NCI-H128 (cell line): Measurements from ENCODE around the gene ARHGAP4.

ENCODE experiments used
- DNase-seq: peaks from one replicate; lab custom pipeline; 2025; ENCODE audit not compliant: unreplicated experiment; lab: John Stamatoyannopoulos, UW

Gene ARHGAP4

DNA sequence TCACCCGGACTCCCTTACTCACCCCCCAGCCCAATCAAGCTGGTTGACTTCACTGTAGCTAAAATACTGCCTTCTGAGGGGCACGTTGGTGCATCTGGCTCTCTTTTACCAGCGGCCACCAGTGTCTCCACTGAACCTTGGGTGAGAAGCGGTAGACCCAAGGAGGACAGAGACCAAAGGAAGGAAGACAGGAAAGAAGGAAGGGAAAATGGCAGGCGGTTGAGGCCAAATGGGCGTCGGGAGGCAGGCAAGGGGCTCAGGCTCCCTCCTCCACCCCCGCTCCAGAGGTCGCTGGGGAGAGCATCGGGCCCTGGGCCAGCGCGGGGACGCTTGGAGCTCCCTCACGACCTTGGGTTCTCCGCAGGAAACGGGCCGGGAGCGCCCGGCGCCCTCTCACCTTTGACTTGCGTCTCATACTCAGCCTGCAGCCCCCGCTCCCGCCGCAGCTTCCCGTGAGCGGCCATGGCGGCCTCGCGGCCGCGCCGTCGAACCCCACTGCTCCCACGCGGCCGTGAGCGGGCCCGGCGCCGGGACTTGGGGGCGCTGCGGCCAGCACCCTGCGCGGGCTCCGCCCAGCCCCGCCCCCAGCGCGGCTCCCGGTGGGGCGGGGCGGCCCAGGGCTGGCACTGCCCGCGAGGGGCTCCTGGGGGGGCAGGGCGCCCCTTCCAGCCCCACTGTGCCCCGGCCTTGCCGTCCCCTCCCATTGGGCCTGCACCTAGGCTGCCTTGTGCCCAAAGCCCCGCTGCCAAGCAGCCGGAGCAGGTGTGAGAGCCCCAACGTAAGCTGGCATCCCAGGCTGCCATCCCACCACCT, at the start of gene ARHGAP4:
TSS of gene ARHGAP4 (minus strand) at position 526 of the 813 bp plus-strand sequence. CDS start at position 464, 62 bp downstream.
- no peak for DNase-seq

DNA sequence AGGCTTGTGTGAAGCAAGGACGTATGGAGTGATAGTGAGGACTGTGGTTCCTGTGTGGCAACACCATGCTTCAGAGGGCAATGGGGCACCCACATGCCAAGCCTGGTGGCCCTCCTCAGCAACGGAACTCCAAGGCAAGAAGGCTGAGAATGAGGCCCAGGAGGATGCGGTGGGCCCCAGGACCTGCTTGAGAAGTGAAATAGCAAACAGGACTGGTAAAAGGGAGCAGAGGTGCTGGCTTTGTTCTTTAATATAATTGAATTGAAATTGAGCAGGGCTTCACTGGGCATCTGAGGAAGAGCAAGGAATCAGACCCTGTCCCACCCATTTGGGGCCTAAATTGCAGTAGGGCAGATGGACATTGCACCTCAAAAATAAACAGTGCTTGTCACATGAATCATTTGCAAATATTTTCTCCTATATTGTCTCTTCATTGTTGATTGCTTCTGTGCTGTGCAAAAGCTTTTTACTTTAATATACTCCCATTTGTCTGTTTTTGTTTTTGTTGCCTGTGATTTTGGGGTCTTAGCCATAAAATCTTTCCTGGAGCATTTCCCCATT, 48.7 kb upstream of the ARHGAP4 start:
- DNase-seq = no peak

DNA sequence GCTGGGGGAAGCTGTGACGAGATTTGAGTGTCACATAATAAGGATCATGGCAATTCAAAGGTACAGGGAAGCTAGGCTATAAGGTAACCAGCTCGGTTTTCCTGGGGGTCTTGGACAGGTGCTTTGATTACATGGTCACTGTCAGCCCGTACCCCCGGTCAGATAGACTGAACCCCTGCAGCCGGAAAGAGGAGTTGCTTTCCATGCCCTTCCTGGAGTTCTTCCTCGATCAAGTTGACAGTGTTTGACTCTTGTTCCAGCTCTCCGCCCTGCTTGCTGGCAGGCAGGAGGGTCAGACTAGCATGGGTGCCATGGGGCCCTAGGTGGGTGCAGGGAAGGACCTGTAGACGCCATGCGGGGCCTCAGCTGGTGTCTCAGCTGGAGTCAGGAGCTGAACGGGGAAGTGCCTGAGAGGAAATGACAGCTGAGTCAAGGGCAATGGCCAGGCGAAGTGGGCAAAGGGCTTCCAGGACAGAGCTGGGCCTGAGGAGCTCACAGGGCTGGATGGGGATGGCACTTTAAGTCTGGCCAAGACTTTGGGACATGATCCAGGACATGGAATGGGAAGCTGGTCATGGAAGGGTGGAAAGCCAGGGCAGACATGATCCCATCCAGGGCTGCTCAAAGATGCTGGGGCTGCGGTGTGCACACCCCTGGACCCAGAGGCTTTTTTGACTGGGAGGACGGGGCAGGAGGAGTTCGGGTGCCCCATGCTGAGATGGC, 48.1 kb upstream of the ARHGAP4 start:
- no peak for DNase-seq

DNA sequence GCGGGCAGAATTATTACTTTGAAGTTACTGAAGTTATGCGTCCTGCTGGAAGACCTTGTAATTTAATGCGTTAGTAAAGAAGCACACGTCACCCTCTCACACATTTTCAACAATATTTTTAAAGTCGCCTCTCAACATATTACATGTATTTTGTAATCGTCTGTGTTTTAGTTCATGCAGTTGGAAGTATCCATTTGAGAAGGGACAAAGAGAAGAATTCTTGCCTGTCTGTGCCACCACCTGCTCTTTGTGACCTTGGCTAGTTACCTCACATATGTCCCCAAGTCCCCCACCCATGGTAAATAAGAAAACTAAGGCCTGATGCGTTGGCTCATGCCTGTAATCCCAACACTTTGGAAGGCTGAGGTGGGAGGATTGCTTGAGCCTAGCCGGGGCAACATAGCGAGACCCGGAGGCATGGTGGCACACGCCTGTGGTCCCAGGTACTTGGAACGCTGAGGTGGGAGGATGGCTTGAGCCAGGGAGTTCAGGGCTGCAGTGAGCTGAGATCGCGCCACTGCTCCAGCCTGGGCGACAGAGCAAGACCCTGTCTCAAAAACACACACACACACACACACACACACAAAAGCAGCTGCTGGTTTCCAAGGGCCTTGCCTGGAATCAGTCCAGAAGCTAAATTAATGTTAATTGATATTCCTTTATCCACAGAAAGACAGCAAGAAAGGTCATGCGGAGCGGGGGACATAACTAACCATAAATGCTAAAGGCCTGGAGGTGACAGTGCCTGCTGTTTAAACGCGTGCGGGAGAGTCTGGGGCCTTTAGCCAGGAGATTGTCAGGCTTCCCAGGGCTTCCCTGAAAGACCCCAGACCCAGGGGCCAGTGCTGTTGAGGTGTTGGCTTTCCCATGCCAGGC, 47.3 kb upstream of the ARHGAP4 start:
- DNase-seq = no peak

DNA sequence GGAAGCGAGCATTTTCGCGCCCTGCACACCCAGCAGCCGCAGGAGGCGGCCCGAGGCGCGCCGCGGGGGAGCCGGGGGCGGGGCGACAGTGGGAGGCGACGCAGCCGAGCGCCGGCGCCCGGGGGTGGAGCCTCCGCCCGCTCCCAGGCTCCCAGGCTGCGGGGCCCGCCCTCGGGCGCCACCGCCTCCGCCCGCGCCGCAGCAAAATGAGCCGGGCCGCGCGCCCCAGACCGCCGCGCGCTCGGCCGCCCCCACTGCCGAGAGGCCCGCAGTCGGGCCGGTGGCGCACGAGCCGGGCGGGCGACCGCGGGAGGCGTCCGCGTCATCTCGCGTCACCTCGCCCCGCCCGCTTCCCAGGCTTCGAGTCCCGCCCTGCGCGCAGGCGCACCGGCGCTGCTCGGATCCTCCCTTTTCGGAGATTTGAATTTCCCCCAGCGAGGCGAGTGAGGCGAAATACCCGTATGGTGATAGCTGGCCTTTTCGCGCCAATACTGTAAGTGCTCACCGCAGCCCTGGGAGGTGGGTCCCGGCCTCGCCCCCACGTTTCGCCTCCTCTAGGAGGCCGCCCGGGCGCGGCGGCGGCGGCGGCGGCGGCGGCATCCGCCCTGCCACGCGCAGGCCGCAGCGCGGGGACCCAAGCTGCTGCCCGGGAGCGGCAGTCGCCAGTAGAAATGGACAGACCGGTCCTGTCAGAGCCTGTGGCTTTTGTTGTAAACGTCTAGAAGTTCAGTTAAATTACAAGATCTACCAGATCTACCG, 46.5 kb upstream of the ARHGAP4 start, which contains the start of gene TMEM187:
TSS of gene TMEM187 (plus strand) at position 387 of the 759 bp plus-strand sequence. CDS start 9,309 bp downstream, outside the sequence.
- DNase-seq = peak; percentile 88

DNA sequence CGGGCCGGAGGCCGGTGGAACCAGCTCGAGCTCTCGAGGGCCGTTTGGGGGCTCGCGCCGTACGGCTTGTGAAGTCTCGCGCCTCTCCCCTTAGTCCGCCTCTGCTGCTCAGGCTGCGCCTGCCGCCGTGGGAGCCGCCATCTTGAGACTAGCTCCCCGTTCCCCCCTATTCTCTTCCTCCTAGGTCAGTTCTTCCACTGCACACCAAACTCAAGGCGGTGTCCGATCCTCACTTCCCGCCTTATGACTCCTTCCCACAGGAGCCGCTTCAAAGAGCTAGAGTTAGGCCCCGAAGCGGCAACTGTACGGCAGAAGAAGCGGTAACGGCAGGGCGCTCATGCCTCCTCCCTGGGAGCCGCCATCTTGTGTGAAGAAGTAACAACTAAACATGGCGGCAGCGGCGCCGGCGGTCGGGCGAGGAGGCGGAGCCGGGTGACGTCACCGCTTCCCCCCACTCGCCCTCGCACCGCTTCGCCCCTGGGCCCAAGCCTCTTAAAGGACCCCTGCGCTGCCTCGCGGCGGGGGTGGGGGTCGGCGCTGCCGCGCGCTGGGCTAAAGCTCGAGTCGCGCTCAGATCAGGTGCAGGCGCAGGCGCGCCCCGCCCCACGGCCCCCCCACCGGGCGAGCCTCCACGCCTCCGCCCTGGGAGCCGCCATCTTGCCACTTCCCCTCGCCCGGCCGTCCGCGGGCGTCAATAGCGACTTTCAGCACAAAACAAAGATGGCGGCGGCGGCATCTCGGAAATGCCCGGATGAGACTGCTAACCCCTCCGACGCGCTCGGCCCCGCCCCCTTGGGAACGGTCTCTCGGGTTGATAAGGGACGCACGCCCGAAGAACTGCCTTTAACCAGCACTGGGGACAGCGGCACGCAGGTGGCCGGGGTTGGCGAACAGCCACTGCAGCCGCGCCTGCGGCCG, 45.6 kb upstream of the ARHGAP4 start, which contains the start of gene HCFC1:
TSS of gene HCFC1 (minus strand) at position 369 of the 918 bp plus-strand sequence. CDS start 978 bp downstream, outside the sequence.
- DNase-seq = peak; percentile 82

DNA sequence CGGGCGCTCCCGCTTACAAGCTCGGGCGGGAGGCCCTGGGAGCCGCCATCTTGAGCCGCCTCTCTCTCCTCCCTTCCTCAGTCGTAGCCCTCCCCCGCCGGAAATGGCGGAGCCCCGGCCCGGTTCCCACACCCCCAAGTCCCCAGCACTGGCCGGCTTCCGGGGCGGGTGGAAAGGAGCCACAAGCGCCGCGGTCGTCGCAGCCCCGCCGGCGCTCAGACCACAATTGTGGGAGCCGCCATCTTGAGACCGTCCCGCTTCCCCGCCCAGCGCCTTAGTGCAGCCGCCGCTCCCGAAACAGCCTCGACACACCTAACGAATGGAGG, 45.0 kb upstream of the ARHGAP4 start:
- peak; percentile 43 for DNase-seq

DNA sequence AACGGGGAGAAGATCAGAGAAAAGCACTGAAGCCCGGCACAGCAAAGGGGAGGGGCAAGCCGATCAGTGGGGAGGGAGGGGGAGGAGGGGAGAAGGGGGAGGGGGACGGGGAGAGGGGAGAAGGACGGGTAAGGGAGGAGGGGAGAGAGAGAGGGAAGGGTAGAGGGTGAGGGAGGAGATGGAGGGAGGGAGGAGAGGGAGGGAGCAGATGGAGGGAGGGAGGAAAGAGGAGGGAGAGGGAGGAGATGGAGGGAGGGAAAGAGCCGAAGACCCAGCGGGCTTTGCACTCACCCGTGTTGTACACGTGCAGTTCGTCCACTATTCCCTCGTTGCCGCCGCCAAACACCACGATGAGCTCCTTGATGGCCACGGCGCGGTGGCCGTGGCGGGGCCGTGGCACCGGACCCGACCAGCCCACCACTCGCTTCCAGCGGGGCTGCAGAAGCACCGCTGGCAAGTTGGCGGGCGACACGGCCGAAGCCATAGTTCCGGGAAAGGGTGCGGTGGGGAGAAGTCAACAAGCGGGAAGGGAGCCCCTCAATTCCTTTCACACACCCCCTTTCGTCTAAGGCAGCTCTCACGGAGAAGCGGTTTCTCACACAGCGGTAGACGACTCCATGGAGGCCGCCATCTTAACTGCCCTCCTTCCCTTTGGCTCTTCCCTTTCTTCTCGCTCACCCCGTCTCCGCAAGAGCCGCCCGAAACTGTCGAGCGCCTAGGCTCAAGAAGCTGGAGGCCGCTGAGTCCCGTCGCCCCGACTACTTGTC, 44.5 kb upstream of the ARHGAP4 start:
- no peak for DNase-seq

DNA sequence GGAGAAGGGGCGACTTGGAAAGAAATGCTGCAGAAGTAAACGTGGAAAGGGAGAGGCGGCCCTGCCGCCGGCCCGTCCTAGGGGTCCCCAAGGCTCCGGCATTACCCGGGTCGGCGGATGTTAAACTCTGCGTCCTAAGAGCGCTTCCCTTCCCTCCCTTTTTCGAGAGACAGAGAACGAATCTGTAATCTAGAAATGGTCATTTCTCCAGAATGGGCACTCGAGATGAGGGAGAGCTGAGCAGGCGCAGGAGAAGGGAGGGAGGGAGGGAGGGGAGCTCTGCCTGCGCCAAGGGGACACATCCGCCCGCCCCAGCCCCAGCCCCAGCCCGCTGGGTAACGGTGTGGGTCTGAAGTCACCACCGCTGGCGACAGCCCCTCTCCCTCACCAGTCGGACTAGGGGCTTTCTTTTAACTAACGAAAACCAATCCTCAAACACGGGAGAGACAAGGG, 43.9 kb upstream of the ARHGAP4 start:
- DNase-seq = no peak

DNA sequence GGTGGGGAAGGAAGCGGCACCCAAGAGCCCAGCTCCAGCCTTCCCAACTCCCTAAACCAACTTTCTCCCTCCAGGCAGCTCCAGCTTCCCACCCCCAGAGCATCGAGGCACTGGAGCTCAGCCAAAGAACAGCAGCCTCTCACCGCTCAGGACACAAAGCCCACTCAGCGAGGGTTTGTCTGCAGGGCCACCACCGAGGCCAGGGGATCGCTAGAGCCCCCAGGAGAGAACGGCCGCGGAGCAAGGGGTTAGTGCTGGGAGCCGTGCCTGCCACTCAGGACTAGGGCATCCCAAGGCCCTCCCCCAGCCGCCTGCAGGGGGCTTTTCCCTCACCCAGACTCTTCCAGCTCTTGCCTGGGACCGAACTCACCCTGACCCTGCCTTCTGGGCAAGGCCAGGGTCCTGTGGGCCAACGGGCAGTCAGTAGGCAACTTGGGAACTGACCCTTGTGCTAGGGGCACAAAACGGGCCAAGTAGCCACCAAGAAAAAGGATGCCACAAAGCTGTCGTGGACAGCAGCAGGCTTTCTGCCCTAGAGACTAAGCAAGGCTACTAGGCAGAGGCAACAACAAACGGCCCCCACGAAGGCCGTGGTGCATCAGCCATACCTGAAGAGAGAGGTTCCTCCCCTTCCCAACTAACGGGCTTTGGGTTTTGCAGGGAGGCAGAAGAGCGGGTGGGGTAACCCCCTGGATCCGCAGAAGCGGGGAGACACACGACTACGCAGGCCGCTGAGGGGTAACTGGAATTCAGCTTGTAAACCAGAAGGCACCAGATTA, 43.2 kb upstream of the ARHGAP4 start:
- DNase-seq = no peak

DNA sequence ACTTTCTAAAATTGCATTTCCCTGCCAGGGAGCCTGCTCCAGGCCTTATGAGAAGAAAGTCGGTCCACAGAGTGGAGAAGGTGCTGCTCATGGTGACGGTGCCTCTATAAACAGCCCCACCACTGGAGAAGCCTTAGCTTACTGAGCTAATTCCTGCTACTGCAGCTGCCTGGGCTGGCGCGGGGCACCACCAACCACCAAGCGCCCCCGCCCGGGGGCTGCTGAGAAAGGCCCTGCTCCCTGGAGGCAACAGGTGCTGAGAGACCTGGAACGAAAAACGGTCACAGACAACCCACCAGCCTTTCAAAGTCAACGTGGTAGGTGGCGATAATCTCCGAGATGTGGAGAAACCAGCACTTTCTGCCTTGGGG, 42.7 kb upstream of the ARHGAP4 start:
- DNase-seq = no peak

DNA sequence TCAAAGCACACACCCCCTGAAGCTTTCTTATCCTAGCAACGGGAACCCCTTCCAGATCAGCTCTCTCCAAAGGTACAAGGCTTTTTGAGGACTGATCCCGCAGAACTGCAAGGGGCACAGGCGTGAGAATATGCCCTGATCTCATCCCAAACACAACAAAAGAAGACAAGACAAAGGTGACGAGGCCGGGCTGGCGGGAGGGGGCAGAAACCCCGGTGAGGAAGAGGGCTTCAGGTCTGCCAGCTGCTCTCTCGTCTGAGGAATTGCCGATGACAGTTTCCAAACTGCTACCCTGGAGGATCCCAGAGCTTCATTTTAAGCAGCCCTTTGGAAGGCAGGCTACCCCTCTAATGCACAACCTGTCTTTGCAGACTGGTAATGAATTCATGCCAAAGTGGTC, 42.2 kb upstream of the ARHGAP4 start:
- no peak for DNase-seq

DNA sequence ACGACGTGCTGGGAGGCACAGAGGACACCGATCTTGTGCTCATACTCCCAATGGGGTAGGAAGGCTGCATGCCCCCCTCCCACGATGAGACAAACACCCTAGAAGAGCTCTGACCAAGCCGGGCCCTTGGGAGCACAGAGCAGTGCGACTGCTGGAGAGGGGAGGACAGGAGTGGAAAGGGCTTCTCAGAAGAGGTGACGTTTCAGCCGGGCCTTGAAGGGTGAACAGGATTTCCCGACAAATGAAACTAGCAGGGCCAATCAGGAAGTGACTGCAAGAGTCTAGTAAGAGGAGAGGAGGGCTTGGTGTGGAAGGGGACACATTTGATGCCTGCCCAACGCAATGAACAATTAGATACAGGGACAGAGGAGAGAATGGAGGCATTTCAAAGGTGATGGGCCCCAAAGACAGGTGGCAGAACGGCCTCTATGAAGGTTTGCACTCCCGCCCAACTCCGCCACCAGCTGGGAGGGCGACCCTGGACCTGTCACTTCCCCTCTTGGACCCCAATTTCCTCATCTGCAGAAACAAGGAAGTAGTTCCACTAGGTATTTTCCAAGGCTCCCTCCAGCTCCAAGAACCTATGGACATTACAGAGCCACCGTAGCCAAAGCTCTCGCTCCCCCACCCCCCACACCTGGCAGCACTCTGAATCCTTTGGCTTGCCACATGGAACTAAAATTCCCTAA, 41.6 kb upstream of the ARHGAP4 start:
- DNase-seq = no peak

DNA sequence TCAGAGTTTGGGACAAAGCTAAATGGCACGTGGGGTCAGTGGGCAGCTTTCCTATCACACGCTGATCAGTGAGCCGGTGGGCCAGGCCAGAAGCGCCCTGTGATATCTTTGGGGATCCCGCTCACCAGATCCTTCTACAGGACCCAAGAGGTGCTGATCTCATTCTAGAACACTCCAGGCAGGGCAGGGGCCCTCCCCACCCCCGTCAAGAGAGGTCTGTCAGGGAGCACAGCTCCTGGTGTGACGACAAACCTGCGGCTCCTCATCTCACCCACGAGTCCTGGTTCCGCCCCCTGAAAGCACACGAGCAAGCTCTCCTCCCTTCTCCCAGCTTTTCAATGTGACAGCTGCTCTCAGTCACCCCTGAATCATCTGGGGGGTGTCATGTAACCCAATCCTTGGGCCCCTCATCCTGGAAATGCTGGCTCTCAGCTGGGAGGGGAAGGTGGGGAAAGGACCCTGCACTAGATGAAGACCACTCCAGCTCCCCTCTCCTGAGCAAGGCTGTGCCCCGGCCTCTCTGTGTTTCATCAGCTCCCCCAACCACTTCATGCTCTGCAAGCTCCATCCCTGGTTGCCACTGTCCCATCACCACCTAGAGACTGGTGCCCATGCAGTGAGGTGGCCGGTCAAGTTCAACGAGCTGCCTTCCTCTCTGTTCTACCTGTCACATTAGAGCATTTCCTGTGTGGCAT, 40.9 kb upstream of the ARHGAP4 start:
- no peak for DNase-seq

DNA sequence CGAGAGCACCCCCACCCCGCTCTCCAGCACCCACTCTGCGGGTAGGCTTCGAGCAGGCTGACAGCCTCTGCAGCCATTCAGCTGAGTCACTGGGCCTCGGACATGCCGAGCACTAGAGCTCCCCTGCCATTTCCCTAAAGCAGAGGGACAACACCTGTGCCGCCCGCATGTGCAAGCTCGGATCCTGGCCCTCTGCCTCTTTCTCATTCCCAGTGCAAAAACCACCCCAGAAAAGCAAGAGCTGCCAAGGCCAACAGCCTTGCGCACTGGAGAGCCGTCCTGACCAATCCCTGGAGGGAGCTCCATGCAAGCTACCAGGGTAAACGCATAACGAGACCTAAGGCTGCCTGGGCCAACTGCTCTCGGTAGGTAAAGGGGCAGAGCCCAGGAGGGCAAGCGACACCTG, 40.2 kb upstream of the ARHGAP4 start:
- no peak for DNase-seq

DNA sequence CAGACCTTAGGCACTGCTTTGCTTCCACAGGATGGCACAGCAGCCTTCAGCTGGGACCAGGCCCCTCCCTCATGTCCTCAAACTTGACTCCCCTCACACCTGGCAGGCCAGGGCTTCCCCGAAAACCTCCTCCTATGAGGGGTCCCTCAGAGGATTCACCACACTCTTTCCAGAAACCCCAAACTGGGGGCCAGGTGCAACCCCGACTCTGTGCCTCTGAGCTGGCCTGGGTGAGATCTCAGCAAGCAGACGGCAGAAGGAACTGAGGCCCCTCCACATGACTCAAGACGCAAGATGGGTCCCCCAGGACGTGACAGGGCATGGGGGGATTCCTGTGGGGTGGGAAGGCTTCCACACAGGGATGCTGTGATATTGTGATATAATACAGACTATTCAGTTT, 39.3 kb upstream of the ARHGAP4 start:
- no peak for DNase-seq
